ENCODE data around the gene TMOD2.
A peak's percentile ranks its signal among the peaks of the same experiment; 100 is the strongest.

Gene TMOD2

DNA sequence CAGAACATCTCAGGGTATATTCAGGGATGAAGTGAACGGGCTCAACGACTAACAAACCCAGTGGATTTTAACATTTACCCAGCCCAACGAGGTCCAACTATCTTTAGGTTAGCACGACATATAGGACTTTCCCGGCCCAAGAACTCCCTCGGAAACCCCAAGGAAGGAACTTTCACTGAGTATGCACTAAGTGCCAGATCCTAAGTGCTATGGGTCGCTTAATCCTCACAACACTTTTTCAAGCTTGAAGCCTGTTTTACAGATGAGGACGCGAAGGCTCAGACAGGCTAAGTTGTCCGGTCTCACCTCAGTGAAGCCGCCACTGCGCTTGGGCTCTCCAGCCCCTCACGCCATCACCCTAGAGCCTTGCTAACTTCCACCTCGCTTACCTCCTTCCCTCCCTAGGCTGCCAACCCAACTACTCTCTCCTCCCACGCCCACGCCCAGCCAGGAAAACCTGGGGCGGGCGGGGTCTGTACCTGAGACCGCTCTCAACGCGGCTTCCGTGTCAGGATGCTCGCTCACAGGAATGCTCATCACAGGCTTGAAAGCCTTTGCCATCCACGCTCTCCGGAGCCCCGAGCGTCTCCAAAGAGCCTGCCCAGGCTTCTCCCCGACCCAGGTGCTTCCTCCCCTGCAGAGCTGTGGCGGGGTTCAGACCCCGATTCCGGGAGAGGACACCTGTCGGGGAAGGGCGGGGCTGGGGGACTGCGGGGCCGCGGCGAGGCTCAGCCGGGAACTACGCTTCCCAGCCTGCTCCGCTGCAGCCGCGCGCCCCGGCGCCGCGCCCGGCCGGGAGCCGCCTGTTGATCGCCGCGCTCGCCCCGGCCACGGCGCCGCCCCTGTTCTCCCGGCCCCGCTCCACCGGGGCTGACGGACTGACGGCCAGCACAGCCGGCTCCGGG, at the start of gene TMOD2:
TSS of gene TMOD2 (plus strand) at position 806 of the 905 bp plus-strand sequence. CDS start 14,845 bp downstream, outside the sequence.
- DNase-seq: no peak

DNA sequence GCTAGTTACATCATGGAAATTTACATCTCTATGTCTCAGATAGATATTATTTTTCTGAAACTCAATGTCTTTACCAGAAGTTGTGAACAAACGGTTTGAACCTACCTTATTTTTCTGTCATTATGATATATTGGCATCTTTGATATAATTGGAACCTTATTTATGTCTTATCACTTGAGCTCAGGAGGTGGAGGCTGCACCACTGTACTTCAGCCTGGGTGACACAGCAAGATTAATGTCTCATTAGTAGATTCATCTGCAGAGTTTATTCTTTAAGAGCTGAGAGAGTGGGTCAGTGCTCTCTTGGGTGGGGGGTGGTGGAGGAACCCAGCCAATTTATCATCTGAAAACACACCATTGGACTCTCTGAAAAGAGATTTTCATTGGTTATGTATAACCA, 48.7 kb upstream of the TMOD2 start:
- no peak for DNase-seq

- DNase-seq: no peak
Observed at GRCh38 chr15:51706291-51706690, 45.1 kb upstream of the TMOD2 start.

DNA sequence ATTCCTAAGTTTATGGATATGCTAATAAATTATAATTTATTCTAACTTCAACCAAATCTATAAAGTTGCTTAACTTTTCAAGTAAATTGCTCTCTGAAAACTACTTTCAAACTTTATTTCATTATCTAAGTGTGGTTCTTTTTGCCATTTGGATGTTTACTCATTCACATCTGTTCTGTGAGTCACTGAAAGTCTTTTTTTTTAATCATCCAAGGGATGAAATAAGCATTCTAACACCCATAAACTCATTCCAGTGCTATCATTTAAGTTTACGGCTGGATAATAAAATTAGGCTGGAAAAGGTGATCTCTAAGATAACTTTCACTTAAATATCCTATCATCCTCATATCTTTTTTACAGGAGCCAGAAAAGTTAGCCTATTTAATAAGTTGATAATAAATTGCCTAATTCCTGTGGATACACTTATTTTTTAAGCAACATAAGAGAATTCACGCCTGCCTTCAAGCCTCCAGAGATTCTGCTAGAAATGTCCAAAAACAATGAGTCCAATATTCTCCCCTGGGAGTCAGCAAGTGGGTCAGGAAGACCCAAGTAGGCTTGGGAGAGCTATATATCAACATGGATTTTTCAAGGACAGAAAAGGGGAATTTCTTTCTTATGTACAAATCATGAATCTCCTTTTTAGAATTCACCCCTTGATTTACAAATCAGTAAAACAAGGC, 44.3 kb upstream of the TMOD2 start:
- no peak for DNase-seq

- no peak for DNase-seq
Observed at GRCh38 chr15:51708013-51708412, 43.4 kb upstream of the TMOD2 start.

GRCh38 chr15:51709031-51709430, 42.4 kb upstream of the TMOD2 start:
- DNase-seq: no peak

DNA sequence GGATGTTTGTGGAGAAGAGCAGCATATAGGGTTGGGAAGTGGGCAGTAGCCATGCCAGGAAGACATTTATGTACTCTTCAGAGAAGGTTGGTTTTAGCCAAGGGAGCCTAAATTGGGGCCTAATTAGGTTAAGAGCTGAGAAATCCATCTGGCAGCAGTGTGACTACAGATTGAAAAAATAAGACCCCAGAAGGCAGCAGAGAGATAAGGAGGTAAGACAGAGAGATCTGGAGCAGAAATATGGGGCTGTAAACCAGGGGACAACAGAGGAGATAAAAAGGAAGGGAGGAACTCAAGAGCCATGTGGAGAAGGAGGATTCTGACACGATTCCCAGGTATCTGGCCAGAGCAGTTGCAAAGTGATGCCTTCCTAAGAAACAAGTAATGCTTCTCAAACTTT, 37.2 kb upstream of the TMOD2 start:
- DNase-seq: no peak

DNA sequence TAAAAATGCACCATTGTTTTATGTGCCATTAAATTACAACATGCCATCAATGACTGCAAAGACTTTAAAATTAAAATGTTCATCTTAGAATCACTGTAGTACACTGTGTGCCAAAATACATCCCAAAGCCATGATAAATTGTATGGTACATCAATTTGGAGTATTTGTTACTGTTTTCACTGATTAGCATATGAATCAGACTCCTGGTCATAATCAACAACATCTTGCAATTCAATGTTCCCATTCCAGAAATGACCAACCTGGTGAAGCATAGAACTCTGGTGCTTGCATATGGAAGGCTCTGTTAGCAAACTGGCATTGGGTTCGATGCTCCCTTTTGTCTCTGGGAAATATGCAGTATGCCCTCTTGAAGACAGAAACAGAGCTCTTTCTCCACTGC, 36.5 kb upstream of the TMOD2 start:
- no peak for DNase-seq

- DNase-seq: no peak
Observed at GRCh38 chr15:51718219-51718618, 33.2 kb upstream of the TMOD2 start.

DNA sequence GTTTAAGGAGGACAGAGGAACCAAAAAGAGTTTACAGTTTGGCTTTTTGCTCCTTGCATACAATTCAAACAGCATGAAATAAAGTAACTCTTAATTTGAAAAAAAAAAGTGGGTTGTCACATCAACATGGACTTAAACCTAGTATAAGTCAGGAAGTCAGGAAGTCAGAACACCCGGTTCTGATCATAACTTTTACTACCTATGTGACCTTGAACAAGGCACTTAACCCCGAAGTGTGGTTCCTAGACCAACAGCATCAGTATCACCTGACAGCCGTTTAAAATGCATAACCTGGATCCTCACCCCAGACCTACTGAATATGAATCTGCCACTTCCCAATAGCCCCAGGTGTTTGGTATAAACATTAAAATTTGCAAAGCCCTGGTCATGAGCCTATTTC, 32.7 kb upstream of the TMOD2 start:
- no peak for DNase-seq

- no peak for DNase-seq
Observed at GRCh38 chr15:51720201-51720995, 31.0 kb upstream of the TMOD2 start.

- no peak for DNase-seq
Observed at GRCh38 chr15:51721199-51721960, 30.0 kb upstream of the TMOD2 start.

DNA sequence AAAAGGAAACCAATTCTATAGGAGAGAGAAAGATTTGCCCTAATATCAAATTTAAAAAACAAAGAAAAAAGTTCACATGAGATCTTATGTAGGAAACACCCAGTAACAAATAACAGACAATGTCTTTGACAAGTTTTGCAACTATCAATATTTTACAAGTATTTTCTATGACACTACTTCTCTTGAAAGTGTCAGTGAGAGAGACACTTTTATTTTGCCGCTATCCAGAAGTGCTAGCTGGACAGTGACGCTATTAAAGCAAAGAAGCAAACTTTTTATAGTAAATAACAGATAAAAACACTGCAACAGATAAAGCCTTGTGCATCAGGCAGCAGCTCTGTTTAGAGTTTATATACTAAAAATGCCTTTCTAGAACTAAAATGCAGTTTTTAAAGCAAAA, 27.2 kb upstream of the TMOD2 start:
- no peak for DNase-seq

DNA sequence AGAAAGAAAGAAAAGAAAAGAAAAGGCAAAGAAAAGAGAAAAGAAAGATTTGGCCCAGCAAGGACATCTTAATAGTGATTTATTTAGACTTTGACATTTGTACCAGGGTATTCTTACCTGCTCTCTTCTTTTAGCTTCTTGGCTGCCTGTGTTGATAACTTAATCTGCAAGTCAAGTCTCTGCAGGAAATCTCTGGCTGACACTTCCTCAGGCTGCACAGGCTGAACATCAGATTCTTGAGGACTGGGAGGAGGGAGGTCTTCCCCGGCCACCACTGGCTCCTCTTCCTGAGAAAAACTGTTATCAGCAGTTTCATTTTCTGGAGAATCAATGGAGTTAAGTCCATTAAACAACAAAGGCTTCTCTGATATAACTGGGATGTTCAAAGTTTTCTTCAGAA, 26.7 kb upstream of the TMOD2 start:
- no peak for DNase-seq

- no peak for DNase-seq
Observed at GRCh38 chr15:51726302-51727073, 24.9 kb upstream of the TMOD2 start.

- no peak for DNase-seq
Observed at GRCh38 chr15:51727141-51727897, 24.1 kb upstream of the TMOD2 start.

- DNase-seq: peak; percentile 86 to 95
Observed at GRCh38 chr15:51731549-51732267, 19.7 kb upstream of the TMOD2 start.

DNA sequence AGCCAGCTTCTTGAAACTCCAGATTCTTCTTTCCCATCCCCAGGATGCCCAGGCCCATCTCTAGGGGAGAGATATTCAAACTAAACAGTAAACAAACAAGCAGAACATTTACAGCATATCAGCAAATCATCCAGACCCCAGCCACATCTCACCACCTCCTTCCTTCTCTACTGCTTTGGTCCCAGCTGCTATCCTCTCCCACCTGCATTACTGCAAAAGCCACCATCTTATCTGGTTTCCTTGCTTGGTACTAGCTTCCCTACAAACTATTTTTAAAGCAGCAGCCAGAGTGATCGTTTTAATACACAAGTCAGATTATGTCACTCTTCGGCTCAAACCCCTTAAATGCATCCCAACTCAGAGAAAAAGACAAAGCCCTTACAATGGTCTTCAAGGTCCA, 18.8 kb upstream of the TMOD2 start:
- no peak for DNase-seq

DNA sequence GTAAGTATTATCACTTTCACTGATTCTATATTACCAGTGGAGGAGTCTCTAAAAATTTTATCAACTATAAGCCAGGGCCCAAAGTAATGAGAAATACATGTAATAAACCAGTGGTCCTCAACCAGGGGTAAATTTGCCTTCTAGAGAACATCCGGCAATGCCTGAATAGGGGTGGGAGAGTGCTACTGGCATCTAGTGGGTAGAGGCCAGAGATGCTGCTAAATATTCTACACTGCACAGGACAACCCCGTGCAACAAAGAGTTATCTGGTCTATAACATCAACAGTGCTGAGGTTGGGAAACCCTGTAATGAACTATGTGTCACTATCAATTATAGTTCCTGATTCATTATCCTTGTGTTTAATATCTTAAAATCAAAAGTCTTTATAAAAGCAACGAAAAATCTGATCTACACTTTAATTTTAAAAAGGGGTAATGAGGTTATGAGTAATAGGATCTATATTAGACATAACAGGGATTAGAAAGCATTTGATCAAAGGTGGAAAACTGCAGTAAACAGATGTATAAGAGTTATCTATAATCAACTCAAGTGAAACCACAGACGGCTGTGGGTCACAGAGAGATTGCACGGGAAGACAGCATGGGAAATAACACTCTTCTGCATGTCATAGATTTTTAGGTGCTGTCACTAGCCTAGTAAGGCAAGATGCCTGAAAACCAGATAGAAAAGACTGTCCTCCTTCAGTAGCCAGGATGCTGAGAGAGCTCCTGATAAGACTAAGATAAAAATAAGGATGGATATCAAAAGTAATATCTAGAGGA, 16.0 kb upstream of the TMOD2 start:
- DNase-seq: peak; percentile 28 to 42

DNA sequence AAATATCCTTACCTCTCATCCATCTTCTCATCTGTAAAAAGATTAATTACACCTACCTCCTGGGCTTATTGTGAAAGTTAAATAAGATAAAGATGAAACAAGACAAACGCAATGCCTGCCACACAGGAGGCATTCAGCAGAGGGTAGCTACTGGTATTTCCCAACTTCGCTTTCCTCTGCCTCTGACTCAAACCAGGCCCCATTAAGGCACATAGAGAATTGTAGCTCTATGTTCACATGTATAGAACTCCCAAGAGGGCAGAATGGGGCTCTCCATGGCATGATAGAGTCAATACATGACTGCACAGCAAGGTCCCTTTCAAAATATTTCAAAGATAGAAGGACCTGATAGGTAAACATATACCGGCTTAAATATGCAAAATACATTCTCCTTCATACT, 15.3 kb upstream of the TMOD2 start:
- peak; percentile 59 for DNase-seq
